Measurements from ENCODE around the gene CALN1.

The CALN1 gene

GRCh38 chr7:72292794-72293193 lies 119.3 kb downstream of the CALN1 start:
- H3K4me1 ChIP-seq (ENCODE audit: control insufficient read depth, insufficient read depth, low read length) = no peaks in the 10 kb centered on the region
- no peaks in the 10 kb centered on the region for H3K36me3 ChIP-seq (ENCODE audit: control insufficient read depth in 2 of 2, insufficient read depth in 1 of 2, low read length in 2 of 2)
- H3K4me3 ChIP-seq (ENCODE audit: low read depth, low read length) = no peak overlapping the region
- CTCF ChIA-PET = no interaction called here
- no peaks in the 10 kb centered on the region for H3K9me3 ChIP-seq (ENCODE audit: control insufficient read depth, insufficient read depth, low read depth, low read length)
- POLR2A ChIA-PET = no interaction called here
- no peak overlapping the region for H3K27ac ChIP-seq (ENCODE audit: extremely low read depth, low read depth, low read length)
- no peak for TF ChIP-seq SP2 (tag by site-specific recombination; IDR thresholded peaks at IDR 0.05)
- no peak for TF ChIP-seq ZNF585B (tag by site-specific recombination; IDR thresholded peaks at IDR 0.05)
- TF ChIP-seq ZNF426 (tag by site-specific recombination; IDR thresholded peaks at IDR 0.05) = no peak
- TF ChIP-seq ZNF571 (tag by site-specific recombination; IDR thresholded peaks at IDR 0.05) = no peak
- no peak for TF ChIP-seq MEIS1 (CRISPR knock-in tag; IDR thresholded peaks at IDR 0.05; ENCODE audit: borderline replicate concordance)
- no peak for TF ChIP-seq BCL11A (tag by site-specific recombination; IDR thresholded peaks at IDR 0.05; ENCODE audit: low read depth)
- TF ChIP-seq ZBTB7A (tag by site-specific recombination; IDR thresholded peaks at IDR 0.05; ENCODE audit: low read depth) = no peak
- no peak for TF ChIP-seq ZNF132 (tag by site-specific recombination; IDR thresholded peaks at IDR 0.05; ENCODE audit: borderline replicate concordance)
- TF ChIP-seq ZNF146 (tag by site-specific recombination; IDR thresholded peaks at IDR 0.05) = no peak
- no peak for TF ChIP-seq ZFP37 (tag by site-specific recombination; IDR thresholded peaks at IDR 0.05)
- TF ChIP-seq ZSCAN30 (tag by site-specific recombination; IDR thresholded peaks at IDR 0.05) = no peak
- TF ChIP-seq ZSCAN23 (tag by site-specific recombination; IDR thresholded peaks at IDR 0.05) = no peak
- TF ChIP-seq KLF1 (tag by site-specific recombination; IDR thresholded peaks at IDR 0.05) = no peak
- no peak for TF ChIP-seq IKZF3 (tag by site-specific recombination; IDR thresholded peaks at IDR 0.05)
- no peak for TF ChIP-seq ZNF626 (tag by site-specific recombination; IDR thresholded peaks at IDR 0.05)
- TF ChIP-seq ZNF518A (tag by site-specific recombination; conservative IDR thresholded peaks at IDR 0.05; ENCODE audit: low read depth) = no peak
- TF ChIP-seq ZNF10 (tag by site-specific recombination; IDR thresholded peaks at IDR 0.05) = no peak
- no peak for TF ChIP-seq ZNF169 (tag by site-specific recombination; IDR thresholded peaks at IDR 0.05)

- no peak overlapping the region for H3K27ac ChIP-seq (ENCODE audit: extremely low read depth, low read depth, low read length)
- CTCF ChIA-PET = no interaction called here
- H3K9me3 ChIP-seq (ENCODE audit: control insufficient read depth, insufficient read depth, low read depth, low read length) = no peaks in the 10 kb centered on the region
- H3K4me1 ChIP-seq (ENCODE audit: control insufficient read depth, insufficient read depth, low read length) = no peaks in the 10 kb centered on the region
- H3K36me3 ChIP-seq (ENCODE audit: control insufficient read depth in 2 of 2, insufficient read depth in 1 of 2, low read length in 2 of 2) = no peaks in the 10 kb centered on the region
- H3K4me3 ChIP-seq (ENCODE audit: low read depth, low read length) = no peak overlapping the region
- POLR2A ChIA-PET = no interaction called here
- no peak for TF ChIP-seq ZNF777 (tag by site-specific recombination; IDR thresholded peaks at IDR 0.05; ENCODE audit: borderline replicate concordance)
- TF ChIP-seq ZNF280D (tag by site-specific recombination; IDR thresholded peaks at IDR 0.05) = no peak
- TF ChIP-seq ZNF707 (tag by site-specific recombination; IDR thresholded peaks at IDR 0.05) = no peak
- TF ChIP-seq ZNF629 (tag by site-specific recombination; IDR thresholded peaks at IDR 0.05) = no peak
- no peak for TF ChIP-seq ZNF175 (tag by site-specific recombination; IDR thresholded peaks at IDR 0.05)
- TF ChIP-seq ZNF37A (tag by site-specific recombination; IDR thresholded peaks at IDR 0.05) = no peak
- TF ChIP-seq BCL11B (tag by site-specific recombination; IDR thresholded peaks at IDR 0.05; ENCODE audit: low read depth) = no peak
- no peak for TF ChIP-seq ZNF600 (tag by site-specific recombination; IDR thresholded peaks at IDR 0.05)
- no peak for TF ChIP-seq INSM2 (tag by site-specific recombination; IDR thresholded peaks at IDR 0.05)
- TF ChIP-seq GLI4 (tag by site-specific recombination; IDR thresholded peaks at IDR 0.05) = no peak
- TF ChIP-seq ZNF23 (tag by site-specific recombination; IDR thresholded peaks at IDR 0.05; ENCODE audit: borderline replicate concordance) = no peak
Observed at GRCh38 chr7:72292118-72292517, 120.0 kb downstream of the CALN1 start.
